Measurements from ENCODE around the gene ACTN3.
A peak's percentile ranks its signal among the peaks of the same experiment; 100 is the strongest.
"Not testable (repeated sequence)": the region's sequence is repeated elsewhere in the genome, so short reads cannot be mapped to it uniquely, and the experiment has no call there.

The ACTN3 gene

DNA sequence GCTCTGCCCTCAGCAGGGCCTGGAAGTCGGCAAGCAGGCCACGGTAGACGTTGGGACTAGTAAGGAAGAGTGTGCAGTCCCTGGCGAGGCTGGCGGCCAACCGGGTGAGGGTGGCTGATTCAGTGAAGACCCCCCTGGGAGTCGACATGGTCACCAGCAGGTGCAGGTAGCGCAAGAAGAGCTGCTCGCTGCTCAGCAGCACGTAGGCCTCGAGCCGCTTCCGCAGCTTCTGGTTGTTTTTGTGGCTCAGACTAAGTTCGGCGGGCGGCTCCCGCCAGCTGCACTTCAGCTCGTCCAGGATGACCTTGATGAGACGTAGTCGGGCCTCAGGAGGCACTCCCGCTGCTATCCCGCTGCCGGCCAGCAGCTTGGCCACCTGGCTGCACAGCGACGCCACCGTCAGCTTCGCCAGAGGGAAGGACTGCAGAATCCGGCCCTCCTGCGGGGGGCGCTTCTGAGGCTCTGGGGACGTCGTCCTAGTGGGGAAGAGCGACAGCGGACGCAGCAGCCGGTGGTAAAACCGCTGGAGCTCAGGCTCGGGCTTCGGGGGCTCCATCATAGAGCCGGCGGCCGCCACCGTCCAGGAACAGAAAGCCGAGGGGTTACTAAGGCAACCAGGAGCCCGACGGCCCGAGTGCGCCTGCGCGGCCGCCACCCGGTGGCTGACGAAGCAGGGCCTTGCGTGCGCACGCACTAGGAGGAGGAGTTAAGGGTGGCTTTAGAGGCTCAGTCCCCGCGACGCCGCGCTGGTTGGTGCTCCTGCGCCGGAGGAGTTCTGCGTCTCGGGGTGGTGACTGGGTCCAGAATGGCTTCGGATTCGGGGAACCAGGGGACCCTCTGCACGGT lies 46.0 kb downstream of the ACTN3 start, which contains the start of the genes CCDC87 and CCS:
Gene CCDC87, minus strand, starts transcription at position 607 of the 846 bp plus-strand sequence. Its CDS starts 48 bp downstream, at position 559.
Gene CCS, plus strand, starts transcription at position 729 of the 846 bp plus-strand sequence. Its CDS starts 77 bp downstream, at position 806.
- Mint-ChIP-seq H3K36me3 (ENCODE audit: low read depth) (peaks cover 2% of the 10 kb centered on the region), H3K27ac (peak within 1 kb of the TSS; percentile 98), H3K27me3 (ENCODE audit: low read depth) (no peaks in the 10 kb centered on the region), H3K4me1 (ENCODE audit: low read depth) (peaks cover 18% of the 10 kb centered on the region), H3K4me3 (peak within 1 kb of the TSS; percentile 100), H3K9me3 (no peaks in the 10 kb centered on the region)

- H3K4me1 Mint-ChIP-seq (ENCODE audit: low read depth), result peaks cover 18% of the 10 kb centered on the region
- H3K9me3 Mint-ChIP-seq, result no peaks in the 10 kb centered on the region
- H3K27ac Mint-ChIP-seq, result peak overlapping the region; percentile 98
- peak overlapping the region; percentile 100 for H3K4me3 Mint-ChIP-seq
- H3K36me3 Mint-ChIP-seq (ENCODE audit: low read depth), result peaks cover 2% of the 10 kb centered on the region
- H3K27me3 Mint-ChIP-seq (ENCODE audit: low read depth), result no peaks in the 10 kb centered on the region
Observed at GRCh38 chr11:66593303-66593635, 46.6 kb downstream of the ACTN3 start.

GRCh38 chr11:66593650-66594049 lies 46.9 kb downstream of the ACTN3 start:
- Mint-ChIP-seq H3K36me3 (ENCODE audit: low read depth) (peaks cover 2% of the 10 kb centered on the region), H3K9me3 (no peaks in the 10 kb centered on the region), H3K27ac (no peak overlapping the region), H3K27me3 (ENCODE audit: low read depth) (no peaks in the 10 kb centered on the region), H3K4me1 (ENCODE audit: low read depth) (peaks cover 18% of the 10 kb centered on the region), H3K4me3 (peak overlapping the region; percentile 100)

- Mint-ChIP-seq H3K36me3 (ENCODE audit: low read depth) (peaks cover 3% of the 10 kb centered on the region), H3K27ac (peak overlapping the region; percentile 57), H3K4me3 (peak overlapping the region; percentile 60), H3K9me3 (no peaks in the 10 kb centered on the region), H3K27me3 (ENCODE audit: low read depth) (no peaks in the 10 kb centered on the region), H3K4me1 (ENCODE audit: low read depth) (peaks cover 18% of the 10 kb centered on the region)
Observed at GRCh38 chr11:66595245-66595904, 48.7 kb downstream of the ACTN3 start.

- Mint-ChIP-seq H3K27me3 (ENCODE audit: low read depth) (no peaks in the 10 kb centered on the region), H3K4me3 (no peak overlapping the region), H3K4me1 (ENCODE audit: low read depth) (peaks cover 12% of the 10 kb centered on the region), H3K36me3 (ENCODE audit: low read depth) (peaks cover 8% of the 10 kb centered on the region), H3K27ac (no peak overlapping the region), H3K9me3 (no peaks in the 10 kb centered on the region)
Observed at GRCh38 chr11:66598993-66599392, 52.3 kb downstream of the ACTN3 start.

- peaks cover 13% of the 10 kb centered on the region for H3K36me3 Mint-ChIP-seq (ENCODE audit: low read depth)
- no peaks in the 10 kb centered on the region for H3K27me3 Mint-ChIP-seq (ENCODE audit: low read depth)
- no peak overlapping the region for H3K27ac Mint-ChIP-seq
- no peak overlapping the region for H3K4me3 Mint-ChIP-seq
- peaks cover 5% of the 10 kb centered on the region for H3K4me1 Mint-ChIP-seq (ENCODE audit: low read depth)
- no peaks in the 10 kb centered on the region for H3K9me3 Mint-ChIP-seq
Observed at GRCh38 chr11:66600219-66600618, 53.5 kb downstream of the ACTN3 start.

GRCh38 chr11:66600631-66601233 lies 54.0 kb downstream of the ACTN3 start:
- Mint-ChIP-seq H3K27me3 (ENCODE audit: low read depth) (no peaks in the 10 kb centered on the region), H3K9me3 (no peaks in the 10 kb centered on the region), H3K36me3 (ENCODE audit: low read depth) (peaks cover 14% of the 10 kb centered on the region), H3K27ac (no peak overlapping the region), H3K4me3 (no peak overlapping the region), H3K4me1 (ENCODE audit: low read depth) (peaks cover under 1% of the 10 kb centered on the region)

DNA sequence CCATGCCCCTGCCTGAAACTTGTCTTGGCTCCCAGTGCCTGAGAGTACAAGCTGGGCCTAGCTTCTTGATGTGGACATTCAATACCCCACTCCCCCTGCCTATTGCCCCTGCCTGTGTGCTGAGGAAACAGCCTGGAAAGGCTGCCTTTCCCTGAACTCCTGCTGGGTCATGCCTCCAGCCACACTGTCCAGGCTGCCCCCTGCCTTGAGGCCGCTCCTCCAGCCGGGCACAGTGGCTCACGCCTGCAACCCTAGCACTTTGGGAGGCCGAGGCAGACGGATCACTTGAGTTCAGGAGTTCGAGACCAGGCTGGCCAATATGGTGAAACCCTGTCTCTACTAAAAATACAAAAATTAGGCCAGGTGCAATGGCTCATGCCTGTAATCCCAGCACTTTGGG lies 56.4 kb downstream of the ACTN3 start:
- Mint-ChIP-seq H3K36me3 (ENCODE audit: low read depth) (peaks cover 14% of the 10 kb centered on the region), H3K9me3 (no peaks in the 10 kb centered on the region), H3K4me3 (no peak overlapping the region), H3K4me1 (ENCODE audit: low read depth) (no peaks in the 10 kb centered on the region), H3K27ac (no peak overlapping the region), H3K27me3 (ENCODE audit: low read depth) (no peaks in the 10 kb centered on the region)

- H3K27me3 Mint-ChIP-seq (ENCODE audit: low read depth), result no peaks in the 10 kb centered on the region
- no peaks in the 10 kb centered on the region for H3K4me1 Mint-ChIP-seq (ENCODE audit: low read depth)
- H3K9me3 Mint-ChIP-seq, result no peaks in the 10 kb centered on the region
- H3K27ac Mint-ChIP-seq, result no peak overlapping the region
- H3K4me3 Mint-ChIP-seq, result no peak overlapping the region
- peaks cover 14% of the 10 kb centered on the region for H3K36me3 Mint-ChIP-seq (ENCODE audit: low read depth)
Observed at GRCh38 chr11:66604155-66604554, 57.5 kb downstream of the ACTN3 start.

- not testable (repeated sequence) for H3K9me3 Mint-ChIP-seq; H3K36me3 Mint-ChIP-seq (ENCODE audit: low read depth); H3K4me1 Mint-ChIP-seq (ENCODE audit: low read depth); H3K4me3 Mint-ChIP-seq; H3K27me3 Mint-ChIP-seq (ENCODE audit: low read depth); H3K27ac Mint-ChIP-seq
Observed at GRCh38 chr11:66606608-66607007, 59.9 kb downstream of the ACTN3 start.

DNA sequence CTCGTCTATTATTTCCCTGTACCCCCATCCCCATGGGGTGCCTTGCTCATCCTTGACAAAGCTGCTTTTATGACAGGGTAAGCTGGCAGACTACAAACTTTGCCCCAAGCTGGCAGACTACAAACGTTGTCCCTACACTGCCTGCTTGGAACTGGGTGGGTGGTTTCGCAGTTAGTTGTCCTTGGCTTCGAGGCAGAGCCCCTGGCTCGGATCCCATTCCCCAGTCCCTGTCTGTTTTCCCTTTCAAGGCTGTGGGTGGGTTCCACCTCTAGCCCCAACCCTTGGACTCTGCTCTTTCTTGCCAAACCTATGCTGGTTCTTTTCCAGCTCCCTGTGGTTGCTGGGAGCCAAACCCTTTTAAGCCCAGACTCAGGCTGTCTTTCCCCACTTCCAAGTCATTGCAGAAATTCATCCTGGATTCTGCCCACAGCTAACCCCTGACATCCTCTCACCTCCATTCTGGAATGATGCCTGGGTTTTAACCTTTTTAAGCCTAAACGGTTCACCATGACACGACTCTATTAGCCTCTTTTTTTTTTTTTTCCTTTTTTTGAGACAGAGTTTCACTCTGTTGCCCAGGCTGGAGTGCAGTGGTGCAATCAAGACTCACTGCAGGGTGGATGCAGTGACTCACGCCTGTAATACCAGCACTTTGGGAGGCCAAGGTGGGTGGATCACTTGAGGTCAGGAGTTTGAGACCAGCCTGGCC lies 60.6 kb downstream of the ACTN3 start:
- H3K4me3 Mint-ChIP-seq, result no peak overlapping the region
- no peak overlapping the region for H3K27ac Mint-ChIP-seq
- H3K36me3 Mint-ChIP-seq (ENCODE audit: low read depth), result peaks cover 8% of the 10 kb centered on the region
- H3K27me3 Mint-ChIP-seq (ENCODE audit: low read depth), result no peaks in the 10 kb centered on the region
- H3K9me3 Mint-ChIP-seq, result peaks cover 3% of the 10 kb centered on the region
- H3K4me1 Mint-ChIP-seq (ENCODE audit: low read depth), result peaks cover 8% of the 10 kb centered on the region

- Mint-ChIP-seq H3K27ac (peak overlapping the region; percentile 50), H3K4me1 (ENCODE audit: low read depth) (peaks cover 8% of the 10 kb centered on the region), H3K27me3 (ENCODE audit: low read depth) (no peaks in the 10 kb centered on the region), H3K36me3 (ENCODE audit: low read depth) (peaks cover 6% of the 10 kb centered on the region), H3K4me3 (no peak overlapping the region), H3K9me3 (peaks cover 3% of the 10 kb centered on the region)
Observed at GRCh38 chr11:66609721-66610617, 63.3 kb downstream of the ACTN3 start.

DNA sequence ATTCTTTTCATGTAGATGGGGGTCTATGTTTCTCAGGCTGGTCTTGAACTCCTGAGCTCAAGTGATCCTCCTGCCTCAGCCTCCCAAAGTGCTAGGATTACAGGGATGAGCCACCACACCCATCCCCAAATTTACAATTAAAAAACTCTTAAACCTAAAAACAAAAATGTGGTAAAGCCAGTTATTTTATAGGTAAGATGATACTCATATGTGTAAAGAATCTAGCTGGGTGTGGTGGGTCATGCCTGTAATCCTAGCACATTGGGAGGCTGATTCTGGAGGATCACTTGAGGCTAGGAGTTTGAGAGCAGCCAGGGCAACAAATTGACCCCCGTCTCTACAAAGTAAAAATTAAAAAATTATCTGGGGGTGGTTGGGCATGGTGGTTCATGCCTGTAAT lies 65.8 kb downstream of the ACTN3 start:
- H3K9me3 Mint-ChIP-seq, result peaks cover 3% of the 10 kb centered on the region
- no peak overlapping the region for H3K4me3 Mint-ChIP-seq
- no peak overlapping the region for H3K27ac Mint-ChIP-seq
- no peaks in the 10 kb centered on the region for H3K27me3 Mint-ChIP-seq (ENCODE audit: low read depth)
- H3K4me1 Mint-ChIP-seq (ENCODE audit: low read depth), result peaks cover 16% of the 10 kb centered on the region
- H3K36me3 Mint-ChIP-seq (ENCODE audit: low read depth), result peaks cover 9% of the 10 kb centered on the region

Measured in T-helper 1 cell treated with Interleukin-12 subunit alpha and Interleukin-12 subunit beta and Interleukin-4 antibody, amounts not matched to agents 30 μg/mL and 1 μg/mL, for 36 hours (primary cell).